ENCODE measurements around the gene APOBEC3G. TPM values are rescaled to one million over a fixed set of nuclear protein-coding genes. Genes with fewer than 3 reads are reported as not detected.

The APOBEC3G gene
- total and polyA plus RNA-seq, 2 donors (not counting 1 experiment from before 2014, with no cell fraction given) = 94.2 to 96.6 TPM

GRCh38 chr22:39132281-39132680 lies 55.2 kb downstream of the APOBEC3G start:
- POLR2A ChIA-PET = no interaction called here
- H3K4me1 ChIP-seq (ENCODE audit: control insufficient read depth in 2 of 2, insufficient read depth in 2 of 2, low read length in 2 of 2) = no peaks in the 10 kb centered on the region
- H3K9ac ChIP-seq (ENCODE audit: low read length) = no peak overlapping the region
- no peak overlapping the region for H3K4me3 ChIP-seq (ENCODE audit: control extremely low read depth in 1 of 5, extremely low read depth in 1 of 5, insufficient read depth in 1 of 5, low read depth in 2 of 5, low read length in 4 of 5)
- CTCF ChIA-PET = no interaction called here
- no peak overlapping the region for H3K27ac ChIP-seq (ENCODE audit: low read length in 2 of 2)
- no peaks in the 10 kb centered on the region for H3K4me1 Mint-ChIP-seq
- peaks cover 0 to 29% of the 10 kb centered on the region in 2 experiments for H3K36me3 ChIP-seq (replicated peaks in 1 of 2; ENCODE audit: control extremely low read depth in 1 of 2, control insufficient read depth in 1 of 2, extremely low read depth in 1 of 2, insufficient read depth in 2 of 2, low read length in 1 of 2)
- H3K4me2 ChIP-seq (replicated peaks; ENCODE audit: low read depth, low read length, poor library complexity, severe bottlenecking) = no peak overlapping the region
- DNase-seq (no peak), ATAC-seq (ENCODE audit: low read depth) (no peak)
- WGBS (ENCODE audit: insufficient coverage) = 97% methylated on average over 5 of the region's 6 CpGs
- H2AFZ ChIP-seq (ENCODE audit: insufficient read depth, low read depth, low read length, poor library complexity, severe bottlenecking) = no peak overlapping the region
- no peaks in the 10 kb centered on the region for H3K27me3 ChIP-seq (replicated peaks in 1 of 4; ENCODE audit: control extremely low read depth in 1 of 4, control insufficient read depth in 3 of 4, insufficient read depth in 4 of 4, low read length in 3 of 4)
- no peak overlapping the region for H3K4me3 Mint-ChIP-seq
- H4K20me1 ChIP-seq (ENCODE audit: control insufficient read depth, insufficient read depth, low read length, poor library complexity, severe bottlenecking) = peaks cover 49% of the 10 kb centered on the region
- H3K79me2 ChIP-seq (ENCODE audit: control insufficient read depth, insufficient read depth, low read length) = peaks cover 5% of the 10 kb centered on the region
- no peaks in the 10 kb centered on the region for H3K9me3 Mint-ChIP-seq (ENCODE audit: insufficient read depth)
- peaks cover 0 to 4% (median 0%) of the 10 kb centered on the region in 3 donors for H3K9me3 ChIP-seq (ENCODE audit: control extremely low read depth in 1 of 3, control insufficient read depth in 2 of 3, insufficient read depth in 1 of 3, low read length in 2 of 3)
- TF ChIP-seq EZH2 (IDR thresholded peaks at IDR 0.05; ENCODE audit: borderline replicate concordance, insufficient read depth, low read depth, low read length, poor library complexity, severe bottlenecking) = no peak
- TF ChIP-seq CTCF (IDR thresholded peaks at IDR 0.05) = no peak
- intact Hi-C loops (cut with micrococcal nuclease) = no loop called here
- H3K27ac Mint-ChIP-seq = peak overlapping the region; percentile 53
- H3K27me3 Mint-ChIP-seq = no peaks in the 10 kb centered on the region

GRCh38 chr22:39132871-39133524 lies 55.9 kb downstream of the APOBEC3G start:
- Histone ChIP-seq H3K4me2 (replicated peaks; ENCODE audit: low read depth, low read length, poor library complexity, severe bottlenecking) (no peak overlapping the region), H3K79me2 (ENCODE audit: control insufficient read depth, insufficient read depth, low read length) (peaks cover 5% of the 10 kb centered on the region), H3K27me3 (replicated peaks in 1 of 4; ENCODE audit: control extremely low read depth in 1 of 4, control insufficient read depth in 3 of 4, insufficient read depth in 4 of 4, low read length in 3 of 4) (no peaks in the 10 kb centered on the region), H4K20me1 (ENCODE audit: control insufficient read depth, insufficient read depth, low read length, poor library complexity, severe bottlenecking) (peaks cover 49% of the 10 kb centered on the region), H3K27ac (ENCODE audit: low read length in 2 of 2) (no peak overlapping the region), H3K4me1 (ENCODE audit: control insufficient read depth in 2 of 2, insufficient read depth in 2 of 2, low read length in 2 of 2) (no peaks in the 10 kb centered on the region), H3K36me3 (replicated peaks in 1 of 2; ENCODE audit: control extremely low read depth in 1 of 2, control insufficient read depth in 1 of 2, extremely low read depth in 1 of 2, insufficient read depth in 2 of 2, low read length in 1 of 2) (peaks cover 0 to 32% of the 10 kb centered on the region in 2 experiments), H3K9ac (ENCODE audit: low read length) (no peak overlapping the region), H3K9me3 (ENCODE audit: control extremely low read depth in 1 of 3, control insufficient read depth in 2 of 3, insufficient read depth in 1 of 3, low read length in 2 of 3) (peaks cover 0 to 4% (median 0%) of the 10 kb centered on the region in 3 donors), H2AFZ (ENCODE audit: insufficient read depth, low read depth, low read length, poor library complexity, severe bottlenecking) (no peak overlapping the region), H3K4me3 (ENCODE audit: control extremely low read depth in 1 of 5, extremely low read depth in 1 of 5, insufficient read depth in 1 of 5, low read depth in 2 of 5, low read length in 4 of 5) (no peak overlapping the region)
- intact Hi-C loops (cut with micrococcal nuclease) = no loop called here
- H3K27me3 Mint-ChIP-seq = no peaks in the 10 kb centered on the region
- no peaks in the 10 kb centered on the region for H3K4me1 Mint-ChIP-seq
- CTCF ChIA-PET = interaction anchor here (1.3 to 2.4 kb wide), 2 partner anchors 16 to 130 kb away, joined by 4 to 9 read pairs; no protein-coding TSS in a partner anchor
- WGBS (ENCODE audit: insufficient coverage) = 89% methylated on average over 18 of the region's 22 CpGs
- no peak for ATAC-seq (ENCODE audit: low read depth)
- POLR2A ChIA-PET = interaction anchor here (0.6 kb wide), 1 partner anchor 149 kb away, joined by 3 read pairs; no protein-coding TSS in a partner anchor
- H3K27ac Mint-ChIP-seq = no peak overlapping the region
- no peak overlapping the region for H3K4me3 Mint-ChIP-seq
- no peak for DNase-seq
- H3K9me3 Mint-ChIP-seq (ENCODE audit: insufficient read depth) = no peaks in the 10 kb centered on the region
- TF ChIP-seq CTCF (IDR thresholded peaks at IDR 0.05) = no peak
- TF ChIP-seq EZH2 (IDR thresholded peaks at IDR 0.05; ENCODE audit: borderline replicate concordance, insufficient read depth, low read depth, low read length, poor library complexity, severe bottlenecking) = no peak
